ENCODE results near the gene PRSS36.

- TF ChIP-seq EZH2 (IDR thresholded peaks at IDR 0.05): no peak
- no peak for TF ChIP-seq POLR2AphosphoS5 (IDR thresholded peaks at IDR 0.05; ENCODE audit: borderline replicate concordance, low read depth, low read length)
- no peak for TF ChIP-seq FOXP2 (optimal IDR thresholded peaks at IDR 0.05; ENCODE audit: control extremely low read depth, extremely low read length, insufficient read depth)
Measured at GRCh38 chr16:31194898-31195297, 45.0 kb upstream of the PRSS36 start.
